Stimulated activated CD8-positive, alpha-beta memory T cell treated with anti-CD3 and anti-CD28 coated beads, Interleukin-4, amount 100 ng/mL, for 1 hour (primary cell): ENCODE results near the gene FOXP1.

Experiments used
- DNase-seq, 2 donors: peaks; one replicate each; pipeline ENCODE4 v3.0.0-alpha.2; 2020; ENCODE audit warnings: low read depth in 2 of 2, low spot score in 1 of 2

FOXP1 gene

DNA sequence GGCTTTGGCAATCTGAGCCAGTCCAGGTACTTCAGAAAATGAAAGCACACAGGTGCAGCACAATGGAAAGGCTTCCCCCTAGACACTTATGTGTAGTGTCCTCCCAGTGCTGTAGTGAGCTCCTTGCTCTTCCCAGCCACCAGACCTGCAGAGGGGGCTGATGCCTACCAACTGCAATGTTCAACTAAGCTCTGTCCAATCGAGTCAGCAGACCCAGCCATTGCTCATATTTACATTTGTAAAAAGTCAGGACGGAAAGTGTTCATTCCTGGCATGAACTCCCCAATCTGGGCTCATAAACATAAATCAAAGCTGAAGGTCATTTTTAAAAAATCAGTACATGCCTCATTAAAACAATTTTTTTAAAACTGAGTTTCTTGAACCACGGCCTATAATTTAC, 73.0 kb downstream of the FOXP1 start:
- DNase-seq, result no peak

DNA sequence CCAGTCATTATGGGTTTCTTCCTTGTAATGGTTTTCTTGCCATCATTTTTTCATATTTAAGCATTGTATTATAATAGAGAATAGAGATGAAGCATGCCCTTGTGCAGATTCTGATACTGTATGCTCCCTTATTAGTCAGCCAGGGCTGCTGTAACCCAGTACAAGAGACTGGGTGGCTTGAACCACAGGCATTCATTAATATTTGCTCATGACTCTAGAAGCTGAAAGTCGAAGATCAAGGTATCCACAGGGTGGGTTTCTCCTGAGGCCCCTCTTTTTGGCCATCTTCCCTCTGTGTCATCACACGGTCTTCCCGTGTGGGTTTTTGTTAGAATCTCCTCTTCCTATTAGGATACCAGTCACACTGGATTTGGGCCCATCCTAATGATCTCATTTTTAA, 74.5 kb downstream of the FOXP1 start:
- no peak for DNase-seq

GRCh38 chr3:71505767-71506350, 77.7 kb downstream of the FOXP1 start:
- no peak for DNase-seq

DNA sequence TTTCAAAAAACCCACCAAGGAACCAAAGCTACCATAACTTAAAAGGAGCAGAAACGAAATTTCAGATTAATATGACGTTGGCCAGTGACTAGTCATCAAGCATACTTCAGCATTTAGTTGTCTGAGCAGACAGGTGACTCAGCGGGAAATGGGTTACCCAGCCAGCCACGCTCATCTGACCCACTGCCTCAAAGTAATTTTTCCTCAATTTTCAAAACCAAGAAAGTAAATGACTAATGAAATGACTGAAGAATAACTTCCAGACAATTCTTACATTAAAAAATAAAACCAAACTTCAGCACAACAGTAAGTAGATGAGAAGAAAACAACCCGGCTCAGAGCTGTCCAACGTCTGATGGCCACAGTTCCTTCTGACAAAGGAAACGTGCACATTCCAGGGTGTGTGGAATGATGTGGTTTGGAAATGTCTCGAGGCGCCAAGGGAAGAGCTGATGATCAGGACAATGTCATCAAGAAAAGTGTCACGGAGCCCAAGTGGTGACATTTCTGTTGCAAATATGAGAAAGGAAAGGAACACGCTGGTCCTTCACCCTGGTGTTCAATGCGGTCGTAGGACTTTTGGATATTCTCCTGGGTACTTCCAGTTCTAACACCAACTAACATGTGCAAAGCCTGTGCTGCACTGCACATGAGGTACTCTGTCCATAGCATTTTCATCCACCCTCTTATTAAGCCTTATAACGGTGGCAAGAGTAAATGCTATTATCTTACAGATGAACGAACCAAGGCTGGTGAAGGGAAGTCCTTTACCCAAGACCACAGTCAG, 79.1 kb downstream of the FOXP1 start:
- DNase-seq, result no peak

DNA sequence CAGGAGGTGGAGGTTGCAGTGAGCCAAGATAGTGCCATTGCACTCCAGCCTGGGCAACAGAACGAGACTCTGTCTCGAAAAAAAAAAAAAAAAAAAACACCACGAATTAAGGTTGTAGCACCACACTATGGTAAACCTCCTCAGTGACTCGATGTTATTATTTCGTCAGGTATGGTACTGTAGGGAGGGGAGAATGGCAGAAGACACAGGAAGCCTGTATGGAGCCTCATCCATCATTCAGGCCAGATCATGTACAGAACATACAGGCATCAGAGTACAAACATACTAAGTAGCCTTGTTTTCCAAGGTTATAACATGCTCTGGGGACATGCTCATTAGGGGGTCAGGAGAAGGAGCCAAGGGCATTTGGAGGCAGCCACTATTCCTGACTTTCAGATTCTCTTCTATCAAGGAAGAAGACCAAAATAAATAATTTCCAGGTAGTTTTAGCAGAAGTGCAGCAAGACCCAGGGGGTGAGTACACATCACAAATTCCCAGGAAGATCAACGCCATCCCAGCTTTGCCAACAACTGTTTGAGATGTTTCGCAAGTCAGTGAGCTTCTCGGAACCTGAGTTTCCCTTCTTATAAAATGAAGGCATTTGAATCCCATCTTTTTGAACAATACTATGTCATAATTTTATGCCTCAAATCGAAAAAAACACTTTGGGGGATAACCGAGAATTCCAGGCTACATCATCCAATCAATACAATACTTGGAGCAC, 79.8 kb downstream of the FOXP1 start:
- DNase-seq, result no peak

DNA sequence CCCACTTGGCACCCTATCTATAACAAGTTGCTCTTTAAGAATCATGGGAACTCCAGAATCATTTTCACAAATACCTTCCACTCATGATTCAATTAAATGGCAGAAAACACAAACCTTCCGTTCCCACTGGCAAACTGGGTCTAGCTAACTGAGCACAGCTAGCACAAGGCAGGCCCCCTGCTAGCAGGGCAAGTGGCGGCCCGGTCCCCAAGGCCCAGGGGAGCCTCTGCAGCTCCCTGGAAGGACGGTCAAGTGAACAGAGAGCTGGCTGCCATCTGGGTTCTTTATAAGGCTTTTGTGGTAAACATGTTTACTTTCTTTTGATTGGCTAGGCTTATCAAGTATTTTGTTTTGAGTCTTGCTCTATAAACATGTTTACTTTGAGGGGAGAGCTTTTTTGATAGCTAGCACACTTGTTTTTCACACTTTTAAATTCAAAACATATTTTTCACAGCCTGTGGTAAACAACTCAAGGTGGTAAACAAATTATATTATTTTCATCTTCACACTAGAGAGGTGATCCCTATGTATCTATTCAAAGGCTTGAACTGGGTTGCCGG, 81.4 kb downstream of the FOXP1 start:
- no peak for DNase-seq

GRCh38 chr3:71500696-71501095, 82.8 kb downstream of the FOXP1 start:
- DNase-seq, result no peak

GRCh38 chr3:71499227-71499876, 84.2 kb downstream of the FOXP1 start:
- DNase-seq, result no peak

- no peak for DNase-seq
These were observed 85.0 kb downstream of the FOXP1 start for GRCh38 chr3:71498543-71498942.

- DNase-seq, result no peak
These were observed 85.5 kb downstream of the FOXP1 start for GRCh38 chr3:71497971-71498444.

- DNase-seq, result no peak
These were observed 86.1 kb downstream of the FOXP1 start for GRCh38 chr3:71497367-71497897.

DNA sequence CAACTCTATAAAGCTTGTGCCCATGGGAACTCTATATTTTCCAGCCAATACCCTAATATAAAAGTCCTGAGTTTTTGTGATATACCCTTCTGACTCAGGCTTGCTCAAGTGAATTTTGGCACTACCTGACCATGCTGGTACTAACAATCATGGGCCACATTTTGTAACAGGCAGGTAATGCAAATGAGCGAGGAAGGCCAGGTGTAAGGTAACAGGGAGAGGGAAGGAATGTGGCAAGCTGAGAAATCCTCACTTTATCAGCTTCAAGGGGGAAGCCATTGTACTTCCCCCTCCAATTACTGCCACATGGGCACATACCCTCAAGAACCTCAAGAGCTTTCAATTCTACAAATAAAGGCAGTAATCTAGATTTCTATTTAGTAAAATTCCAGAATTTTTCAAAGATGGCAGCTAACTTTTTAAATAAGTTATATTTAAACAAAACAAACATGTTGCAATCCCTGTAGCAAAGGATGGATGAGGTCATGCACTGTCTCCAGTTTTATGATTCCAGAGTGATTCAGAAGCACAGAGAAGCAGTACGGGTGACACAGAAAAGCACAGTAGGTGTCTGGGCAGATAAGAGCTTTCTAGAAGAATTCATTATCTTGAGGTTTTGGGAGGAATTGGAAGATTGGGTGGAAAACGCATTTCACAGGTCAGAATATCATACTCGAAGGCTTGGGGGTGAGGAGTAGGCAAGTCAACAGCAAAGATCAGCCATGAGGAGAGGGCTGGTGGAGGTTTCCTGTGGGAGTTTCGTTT, 87.6 kb downstream of the FOXP1 start:
- no peak for DNase-seq

DNA sequence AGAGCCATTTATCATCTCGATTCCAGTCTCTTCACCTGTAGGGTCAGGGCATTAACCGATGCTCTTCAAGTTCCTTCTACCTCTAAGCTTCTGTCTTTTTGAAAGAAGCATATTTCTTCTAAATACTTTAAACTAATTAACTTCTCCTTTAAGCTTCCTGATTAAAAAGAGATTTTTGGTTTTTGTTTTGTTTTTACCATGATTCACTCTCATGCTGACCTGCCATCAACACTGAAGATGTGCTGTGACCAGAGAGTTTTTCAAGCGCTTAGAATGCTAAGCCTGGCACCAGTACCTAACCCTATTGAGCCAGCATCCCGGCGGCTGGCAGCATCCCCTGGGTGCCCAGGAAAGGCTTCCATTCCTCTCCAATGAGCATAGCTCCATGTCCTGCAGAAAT, 89.3 kb downstream of the FOXP1 start:
- DNase-seq, result no peak

DNA sequence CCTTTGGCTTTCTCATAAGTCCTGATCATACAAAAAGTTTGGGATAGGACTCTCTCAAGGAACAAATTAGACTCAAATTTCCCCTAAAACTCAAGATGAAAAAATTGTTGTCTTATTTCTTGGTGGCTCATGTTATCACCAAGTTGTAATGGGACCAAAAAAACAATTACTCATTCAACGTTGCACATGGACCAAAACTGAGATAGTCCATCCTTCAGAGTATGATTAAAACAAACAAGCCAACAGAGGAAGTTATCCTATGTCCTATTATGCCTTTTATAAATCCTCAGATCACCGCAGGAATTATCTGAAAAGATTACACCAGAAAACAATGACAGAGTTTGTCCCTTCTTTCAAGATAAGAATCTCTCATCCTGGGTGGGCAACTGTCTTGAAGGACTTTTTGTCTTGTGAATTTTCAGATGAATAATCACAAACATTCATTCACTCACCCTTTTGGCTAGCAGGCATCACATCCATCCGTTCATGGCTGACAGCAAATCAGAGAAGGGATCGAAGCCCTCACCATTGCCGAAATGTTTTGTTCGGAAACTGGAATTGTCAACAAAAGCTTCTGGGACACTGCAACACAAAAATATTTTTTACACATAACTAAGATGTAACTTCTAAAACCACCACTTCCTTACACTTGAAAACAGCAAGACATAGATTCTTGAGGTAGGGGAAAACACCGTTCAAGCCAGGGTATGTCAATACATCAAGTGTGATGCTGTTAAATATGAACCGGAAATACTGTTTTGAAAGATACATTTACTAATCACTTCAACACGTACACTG, 90.4 kb downstream of the FOXP1 start:
- DNase-seq, result no peak

DNA sequence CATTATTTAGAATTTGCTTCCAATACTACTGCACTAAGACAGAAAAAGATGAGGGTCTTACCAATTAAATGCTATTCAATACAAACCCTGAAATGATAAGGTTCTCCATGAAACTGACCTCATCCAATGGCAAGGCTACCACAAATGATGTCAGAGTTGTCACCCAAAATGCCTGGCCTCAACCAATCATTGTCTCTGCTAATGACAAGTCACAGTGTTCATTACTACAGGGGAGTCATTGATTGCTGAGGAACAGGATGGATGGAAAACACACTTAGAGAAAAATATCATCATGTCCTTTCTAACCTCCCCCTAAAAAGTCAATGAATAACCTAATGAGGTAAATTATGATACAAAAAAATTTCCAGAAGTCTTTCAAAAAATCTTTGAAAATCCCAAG, 91.0 kb downstream of the FOXP1 start:
- DNase-seq, result no peak

- no peak for DNase-seq
These were observed 92.3 kb downstream of the FOXP1 start for GRCh38 chr3:71491154-71491752.

DNA sequence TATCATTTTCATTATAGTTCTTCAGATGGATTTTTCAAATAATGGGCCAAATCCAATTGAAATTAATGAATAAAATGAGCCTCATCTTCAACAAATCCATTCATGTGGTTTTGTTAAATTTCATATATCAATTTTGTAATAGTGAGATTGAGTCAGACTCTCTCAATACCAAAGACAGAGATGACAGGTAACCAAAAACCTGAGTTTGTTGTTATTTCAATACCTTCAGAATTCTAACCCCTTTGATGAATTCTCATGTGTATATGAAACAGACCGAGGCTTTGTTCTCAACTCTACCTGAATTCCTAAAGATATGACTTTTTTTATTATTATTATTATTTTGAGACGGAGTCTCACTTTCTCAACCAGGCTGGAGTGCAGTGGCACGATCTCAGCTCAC, 92.8 kb downstream of the FOXP1 start:
- DNase-seq, result no peak

GRCh38 chr3:71489315-71489761, 94.2 kb downstream of the FOXP1 start:
- DNase-seq, result no peak

GRCh38 chr3:71488882-71489281, 94.6 kb downstream of the FOXP1 start:
- DNase-seq, result no peak
